ENCODE results near the gene DGCR2. TPM values are rescaled to one million over a fixed set of nuclear protein-coding genes. Genes with fewer than 3 reads are reported as not detected.

The DGCR2 gene
- total RNA-seq, 1 experiment from 2014 or later: 41.1 TPM

DNA sequence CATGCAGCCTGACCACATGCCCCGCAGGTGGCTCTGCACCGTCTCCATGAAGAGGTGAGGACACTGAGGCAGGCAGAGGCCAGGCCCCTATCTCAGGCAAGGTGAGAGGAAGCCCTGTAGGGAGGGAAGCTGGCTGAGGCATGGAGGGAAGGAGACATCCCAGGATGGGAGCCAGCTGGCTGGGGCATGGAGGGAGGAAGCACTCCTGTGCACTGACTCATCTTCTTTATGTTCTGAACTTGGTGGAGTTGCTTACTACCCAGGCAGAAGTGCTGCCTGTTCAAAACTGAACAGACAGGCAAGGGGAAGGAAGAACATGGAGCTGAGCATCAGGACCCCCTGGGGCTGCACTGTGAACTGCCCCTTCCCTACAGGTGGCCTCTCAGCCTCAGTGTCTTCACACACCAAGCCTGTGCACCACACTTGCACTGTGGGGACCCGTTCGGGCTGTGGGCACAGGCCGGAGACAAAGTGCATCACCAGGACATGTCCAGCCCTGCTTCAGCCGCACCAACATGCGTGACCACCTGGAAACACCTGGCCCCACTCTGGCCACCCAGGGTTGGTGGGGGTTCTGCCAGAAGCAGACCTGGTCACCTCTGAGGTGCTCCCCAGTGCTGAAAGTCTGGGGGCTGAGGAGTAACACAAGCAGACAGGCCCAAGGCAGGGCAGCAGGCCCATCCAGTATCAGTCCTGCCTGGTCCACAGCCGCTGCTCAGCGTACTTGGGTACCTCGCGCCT, 55.5 kb downstream of the DGCR2 start:
- H3K4me1 ChIP-seq (ENCODE audit: insufficient read depth, low read length, poor library complexity, severe bottlenecking): no peaks in the 10 kb centered on the region
- ChIA-PET POLR2A (ENCODE audit: low non-redundant PET) (no interaction called here), CTCF (no interaction called here)
- BruUV-seq (replicated peaks): no TSS peak
- H3K27ac ChIP-seq (ENCODE audit: low read depth, low read length, poor library complexity, severe bottlenecking): no peak overlapping the region
- H3K4me3 ChIP-seq (ENCODE audit: low read depth, low read length, poor library complexity, severe bottlenecking): no peak overlapping the region
- H3K27me3 ChIP-seq (replicated peaks; ENCODE audit: insufficient read depth, low read depth, low read length, poor library complexity): no peaks in the 10 kb centered on the region
- intact Hi-C loops (cut with micrococcal nuclease; ENCODE audit: unreplicated experiment): no loop called here
- no peak for TF ChIP-seq EZH2 (IDR thresholded peaks at IDR 0.05; ENCODE audit: borderline replicate concordance, low read depth, low read length, poor library complexity, severe bottlenecking)
- no peak for TF ChIP-seq CTCF (conservative IDR thresholded peaks at IDR 0.05; ENCODE audit: low read depth, low read length)
- no peaks in the 10 kb centered on the region for H3K9me3 ChIP-seq (ENCODE audit: low read depth, low read length, poor library complexity, severe bottlenecking)
- no peak for DNase-seq (ENCODE audit: low spot score)
- peaks cover 35% of the 10 kb centered on the region for H3K36me3 ChIP-seq (ENCODE audit: insufficient read depth, low read length, poor library complexity, severe bottlenecking)

GRCh38 chr22:19065929-19066328, 56.3 kb downstream of the DGCR2 start:
- H3K27ac ChIP-seq (ENCODE audit: low read depth, low read length, poor library complexity, severe bottlenecking): no peak overlapping the region
- H3K4me3 ChIP-seq (ENCODE audit: low read depth, low read length, poor library complexity, severe bottlenecking): no peak overlapping the region
- no peak for TF ChIP-seq CTCF (conservative IDR thresholded peaks at IDR 0.05; ENCODE audit: low read depth, low read length)
- TF ChIP-seq EZH2 (IDR thresholded peaks at IDR 0.05; ENCODE audit: borderline replicate concordance, low read depth, low read length, poor library complexity, severe bottlenecking): no peak
- no peaks in the 10 kb centered on the region for H3K9me3 ChIP-seq (ENCODE audit: low read depth, low read length, poor library complexity, severe bottlenecking)
- H3K27me3 ChIP-seq (replicated peaks; ENCODE audit: insufficient read depth, low read depth, low read length, poor library complexity): no peaks in the 10 kb centered on the region
- no peaks in the 10 kb centered on the region for H3K4me1 ChIP-seq (ENCODE audit: insufficient read depth, low read length, poor library complexity, severe bottlenecking)
- POLR2A ChIA-PET (ENCODE audit: low non-redundant PET): no interaction called here
- DNase-seq (ENCODE audit: low spot score): no peak
- no TSS peak for BruUV-seq (replicated peaks)
- peaks cover 35% of the 10 kb centered on the region for H3K36me3 ChIP-seq (ENCODE audit: insufficient read depth, low read length, poor library complexity, severe bottlenecking)
- intact Hi-C loops (cut with micrococcal nuclease; ENCODE audit: unreplicated experiment): no loop called here
- CTCF ChIA-PET: no interaction called here

DNA sequence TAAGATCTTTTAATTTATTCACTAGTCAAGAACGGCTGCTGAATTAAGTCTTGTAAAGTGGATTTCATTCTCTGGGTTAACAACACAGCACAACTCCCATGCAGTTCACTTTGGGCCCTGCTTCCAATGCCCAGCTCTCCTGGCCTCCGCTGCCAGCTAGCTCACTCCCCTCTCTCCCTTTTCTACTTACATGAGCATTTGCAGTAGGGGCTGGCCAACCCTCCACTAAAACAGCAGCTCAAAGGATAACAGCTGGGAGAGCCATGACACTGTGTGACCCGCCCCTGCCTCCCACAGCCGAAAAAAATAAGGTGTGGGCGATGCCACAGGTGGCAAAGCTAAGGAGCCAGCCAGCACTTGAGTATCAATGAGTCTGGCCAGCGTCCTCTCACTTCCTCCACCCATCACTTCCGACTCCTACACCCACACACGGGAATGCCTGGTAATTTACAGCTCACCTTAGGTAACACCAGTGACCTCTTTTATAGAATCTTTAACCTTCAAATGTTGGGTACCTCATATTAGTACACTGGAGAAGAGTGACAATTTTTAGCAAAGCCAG, 56.8 kb downstream of the DGCR2 start:
- CTCF ChIA-PET: no interaction called here
- no peaks in the 10 kb centered on the region for H3K4me1 ChIP-seq (ENCODE audit: insufficient read depth, low read length, poor library complexity, severe bottlenecking)
- intact Hi-C loops (cut with micrococcal nuclease; ENCODE audit: unreplicated experiment): no loop called here
- BruUV-seq (replicated peaks): no TSS peak
- TF ChIP-seq EZH2 (IDR thresholded peaks at IDR 0.05; ENCODE audit: borderline replicate concordance, low read depth, low read length, poor library complexity, severe bottlenecking) (no peak), CTCF (conservative IDR thresholded peaks at IDR 0.05; ENCODE audit: low read depth, low read length) (no peak)
- H3K9me3 ChIP-seq (ENCODE audit: low read depth, low read length, poor library complexity, severe bottlenecking): no peaks in the 10 kb centered on the region
- POLR2A ChIA-PET (ENCODE audit: low non-redundant PET): no interaction called here
- H3K27ac ChIP-seq (ENCODE audit: low read depth, low read length, poor library complexity, severe bottlenecking): no peak overlapping the region
- no peak overlapping the region for H3K4me3 ChIP-seq (ENCODE audit: low read depth, low read length, poor library complexity, severe bottlenecking)
- DNase-seq (ENCODE audit: low spot score): no peak
- H3K36me3 ChIP-seq (ENCODE audit: insufficient read depth, low read length, poor library complexity, severe bottlenecking): peaks cover 40% of the 10 kb centered on the region
- no peaks in the 10 kb centered on the region for H3K27me3 ChIP-seq (replicated peaks; ENCODE audit: insufficient read depth, low read depth, low read length, poor library complexity)
